T follicular helper cell (primary cell): ENCODE results near the gene SMIM28.

Source experiments
- DNase-seq: peaks from one replicate; pipeline ENCODE4 v3.0.0-alpha.2; 2020; ENCODE audit warnings: low read depth

Gene SMIM28

DNA sequence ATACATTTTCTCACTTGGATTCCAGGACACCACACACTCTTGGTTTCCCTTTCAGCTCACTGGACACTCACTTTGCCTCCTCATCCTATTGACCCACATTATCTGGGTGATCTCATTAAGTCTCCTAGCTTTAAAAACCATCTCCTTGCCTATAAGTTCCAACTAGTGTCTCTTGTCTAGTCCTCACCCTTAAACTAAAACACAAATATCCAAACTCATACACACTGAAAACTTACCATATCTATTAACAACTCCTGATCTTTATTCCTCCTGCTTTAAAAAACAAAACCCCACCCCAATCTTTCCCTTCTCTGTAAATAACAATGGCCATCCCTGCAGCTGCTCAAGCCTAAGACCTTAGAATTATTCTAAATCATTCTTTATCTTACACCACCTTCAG lies 3.5 kb upstream of the SMIM28 start:
- no peak for DNase-seq

DNA sequence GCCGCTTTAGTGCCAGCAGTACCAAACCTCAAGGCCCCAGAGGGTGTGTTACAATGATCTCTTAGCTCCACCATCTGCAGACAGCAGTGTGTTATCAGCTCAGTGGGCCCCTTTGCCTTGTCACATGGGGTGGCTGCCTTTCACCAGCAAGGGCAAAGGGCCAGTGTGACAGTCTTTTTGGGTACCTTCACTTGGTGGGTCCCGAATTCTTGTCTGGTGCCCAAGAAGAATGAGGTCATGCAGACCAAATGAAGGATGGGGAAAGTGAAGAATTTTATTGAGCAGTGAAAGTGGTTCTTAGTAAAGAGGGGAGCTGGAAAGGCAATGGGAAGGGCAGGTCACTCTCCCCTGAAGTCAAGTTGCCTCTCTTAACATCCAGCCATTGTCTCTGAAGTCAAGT lies 2.9 kb upstream of the SMIM28 start:
- no peak for DNase-seq

DNA sequence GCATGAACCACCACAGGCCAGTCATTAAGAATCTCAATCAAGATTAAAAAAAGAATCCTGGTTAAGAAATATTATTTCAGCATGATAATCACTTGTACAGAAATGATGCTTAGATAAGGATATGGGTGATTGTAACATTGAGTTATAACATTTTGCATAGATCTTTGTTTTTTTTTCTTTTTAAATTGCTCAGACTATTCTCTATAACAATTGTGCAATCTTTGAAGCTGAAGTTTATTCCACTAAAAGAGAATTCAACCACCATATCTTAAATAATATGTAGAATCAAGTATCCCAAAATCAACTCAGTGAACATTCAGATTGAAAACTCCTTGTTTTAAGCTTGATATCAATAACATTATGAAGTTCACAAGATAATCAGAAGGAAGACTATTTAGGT lies 663 bp upstream of the SMIM28 start:
- no peak for DNase-seq

DNA sequence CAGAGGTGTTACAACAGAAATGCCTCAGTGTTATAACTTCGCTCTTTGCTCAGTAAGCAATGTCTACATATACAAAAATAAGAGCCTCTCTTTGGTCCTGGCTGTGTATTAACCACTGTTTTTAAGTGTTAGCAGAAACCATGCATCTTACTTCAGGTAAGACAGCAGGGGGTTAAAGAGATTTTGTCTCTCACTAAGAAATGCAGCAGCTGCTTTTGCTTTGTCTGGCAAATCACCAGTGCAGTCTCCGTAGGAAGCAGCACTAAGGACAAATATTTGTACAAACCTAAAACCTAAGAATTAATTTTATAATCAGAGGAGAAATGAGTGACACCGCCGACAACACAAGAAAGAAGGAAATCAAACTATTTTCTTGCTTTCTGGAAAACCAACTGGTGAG lies 758 bp downstream of the SMIM28 start:
- DNase-seq: no peak

DNA sequence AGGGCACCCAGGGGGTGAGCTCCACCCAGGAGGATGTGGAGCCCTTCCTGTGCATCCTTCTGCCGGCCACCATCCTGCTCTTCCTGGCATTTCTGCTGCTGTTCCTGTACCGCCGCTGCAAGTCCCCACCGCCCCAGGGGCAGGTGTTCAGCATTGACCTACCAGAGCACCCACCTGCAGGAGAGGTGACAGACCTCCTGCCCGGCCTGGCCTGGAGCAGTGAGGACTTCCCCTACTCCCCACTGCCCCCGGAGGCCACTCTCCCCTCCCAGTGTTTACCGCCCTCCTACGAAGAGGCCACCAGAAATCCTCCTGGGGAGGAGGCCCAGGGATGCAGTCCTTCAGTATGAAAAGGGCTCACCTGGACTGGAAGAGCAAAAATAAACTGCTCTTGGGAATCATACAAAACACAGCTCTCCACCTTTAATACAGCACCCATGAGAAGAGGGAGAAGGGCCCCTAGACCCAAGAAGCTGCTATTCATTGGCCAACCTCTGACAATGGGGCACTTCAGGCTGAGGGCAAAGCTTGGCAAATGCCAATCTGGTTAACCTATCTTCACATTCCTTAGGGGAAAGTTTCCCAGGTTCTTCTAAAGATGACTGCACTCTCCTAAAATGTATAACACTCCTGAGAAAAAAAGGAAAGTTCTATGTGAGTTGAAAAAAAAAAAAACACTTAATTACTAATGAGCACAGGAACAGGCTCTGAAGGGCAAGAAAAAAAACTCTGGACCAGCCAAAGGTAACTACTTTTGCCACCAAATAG lies 5.0 kb downstream of the SMIM28 start:
- no peak for DNase-seq

DNA sequence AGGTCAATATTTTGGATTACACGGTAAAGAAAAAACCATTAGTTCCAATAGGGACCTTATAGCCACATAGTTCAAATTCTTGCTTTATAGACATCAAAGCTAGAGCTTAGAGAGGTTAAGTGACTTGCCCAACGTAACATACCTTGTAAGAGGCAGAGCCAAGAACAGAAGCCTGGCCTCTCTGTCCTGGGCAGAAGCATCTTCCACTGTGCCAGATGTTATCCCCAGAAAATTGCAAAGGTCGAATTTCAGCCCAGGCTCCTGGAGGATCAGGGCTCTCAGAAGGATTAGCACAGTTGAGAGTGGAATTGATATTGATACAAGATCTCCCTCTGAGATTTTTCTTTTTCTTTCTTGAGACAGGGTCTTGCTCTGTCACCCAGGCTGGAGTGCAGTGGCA lies 6.1 kb downstream of the SMIM28 start:
- no peak for DNase-seq

DNA sequence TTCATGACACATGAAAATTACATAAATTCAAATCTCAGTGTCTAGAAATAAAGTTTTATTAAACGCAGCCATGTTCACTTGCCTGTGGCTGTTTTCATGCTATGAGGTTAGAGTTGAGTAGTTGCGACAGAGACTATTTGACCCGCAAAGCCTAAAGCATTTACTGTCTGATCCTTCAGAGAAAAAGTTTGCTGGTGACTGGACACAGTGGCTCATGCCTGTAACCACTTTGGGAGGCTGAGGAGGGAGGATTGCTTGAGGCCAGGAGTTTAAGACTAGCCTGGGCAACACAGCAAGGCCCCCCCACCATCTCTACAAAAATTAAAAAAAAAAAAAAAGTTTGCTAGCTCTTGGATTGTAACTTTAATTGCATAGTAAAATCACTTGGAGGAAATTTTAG lies 9.2 kb downstream of the SMIM28 start:
- no peak for DNase-seq

DNA sequence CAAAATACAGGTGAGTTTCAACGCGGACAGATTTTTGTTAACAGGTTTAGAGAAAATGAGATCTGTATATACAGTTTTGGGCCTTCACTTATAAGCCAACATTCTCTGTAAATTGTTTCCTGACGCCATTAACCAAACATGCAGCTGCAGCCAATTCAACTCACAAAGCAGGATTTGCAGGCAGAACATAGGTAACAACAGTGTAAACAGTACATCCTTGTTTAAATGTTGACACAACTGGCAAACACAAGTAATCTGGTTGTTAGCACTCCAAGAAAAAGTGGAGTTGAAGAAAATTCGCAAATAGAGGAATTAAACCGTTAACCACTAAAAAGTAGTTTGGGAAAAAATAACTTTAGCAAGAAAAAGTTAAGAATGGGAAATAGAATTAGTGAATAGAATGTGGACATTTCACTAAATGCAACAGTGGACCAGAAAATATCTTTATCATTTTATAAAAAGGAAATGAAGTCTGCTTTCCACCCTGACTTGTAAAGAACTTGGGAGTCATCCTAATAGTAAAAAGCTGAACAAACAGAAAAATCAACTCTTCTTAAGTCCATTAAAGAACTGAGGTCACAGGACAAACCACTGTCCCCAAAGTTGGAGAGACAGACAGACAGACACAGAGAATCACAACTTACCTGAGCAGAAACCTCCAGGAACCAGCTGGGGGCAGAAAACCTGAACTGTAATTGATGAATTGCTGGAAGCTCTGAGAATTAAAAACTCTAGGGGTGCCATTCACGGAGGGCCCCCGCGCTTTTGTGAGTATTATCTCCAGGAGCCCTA lies 10.1 kb downstream of the SMIM28 start:
- DNase-seq: no peak

DNA sequence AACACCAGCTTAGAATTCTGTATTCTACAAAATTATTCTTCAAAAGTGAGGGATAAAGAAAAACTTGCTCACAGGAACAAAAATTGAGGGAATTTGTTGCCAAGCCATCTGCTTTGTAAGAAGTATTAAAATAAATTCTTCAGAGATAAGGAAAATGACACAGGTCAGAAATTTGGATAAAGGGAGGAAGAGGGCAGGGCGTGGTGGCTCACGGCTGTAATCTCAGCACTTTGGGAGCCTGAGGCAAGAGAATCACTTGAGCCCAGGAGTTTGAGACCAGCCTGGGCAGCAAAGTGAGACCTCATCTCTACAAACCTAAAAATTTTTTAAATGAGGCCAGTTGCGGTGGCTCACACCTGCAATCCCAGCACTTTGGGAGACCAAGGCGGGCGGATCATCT lies 11.8 kb downstream of the SMIM28 start:
- no peak for DNase-seq

DNA sequence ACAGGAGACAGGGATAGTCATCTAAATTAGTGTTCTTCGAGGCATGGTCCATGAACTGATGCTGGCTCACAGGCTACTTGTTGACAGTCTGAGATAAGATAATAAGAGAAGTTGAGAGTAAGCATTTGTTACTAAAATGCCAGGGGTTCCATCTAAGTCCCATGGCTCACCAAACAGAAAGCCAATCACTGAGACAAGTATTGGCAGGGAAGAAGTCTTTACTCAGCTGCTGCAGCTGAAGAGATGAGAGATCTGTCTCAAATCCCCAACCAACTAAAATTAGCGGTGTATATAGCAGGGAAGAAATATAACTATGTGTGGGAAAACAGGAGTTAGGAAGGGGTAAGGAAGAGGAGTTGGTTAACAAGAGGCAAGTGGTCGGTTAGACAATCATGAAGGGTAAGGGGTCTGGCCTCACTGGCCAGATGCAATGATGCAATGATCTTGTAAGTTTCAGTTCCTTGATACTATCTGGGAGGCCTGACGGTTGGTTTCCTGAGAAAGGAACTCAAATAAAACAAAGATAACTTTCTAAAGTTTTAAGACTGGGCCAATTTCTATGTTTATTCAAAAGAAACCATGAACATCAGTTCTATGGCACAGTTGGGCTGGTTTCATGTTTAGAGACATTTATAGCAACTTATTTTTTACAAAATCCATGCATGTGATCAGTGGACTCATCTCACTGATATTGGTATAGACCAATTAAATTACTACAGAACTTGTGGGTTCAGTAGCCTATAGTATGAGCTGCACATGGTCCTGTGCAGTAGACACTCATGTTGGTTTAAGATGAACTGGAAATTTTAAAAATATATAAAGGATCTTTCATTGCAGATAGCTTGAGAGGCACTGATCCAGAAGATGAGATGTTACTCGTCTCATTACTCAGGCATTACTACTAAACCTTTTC lies 16.4 kb downstream of the SMIM28 start:
- no peak for DNase-seq

DNA sequence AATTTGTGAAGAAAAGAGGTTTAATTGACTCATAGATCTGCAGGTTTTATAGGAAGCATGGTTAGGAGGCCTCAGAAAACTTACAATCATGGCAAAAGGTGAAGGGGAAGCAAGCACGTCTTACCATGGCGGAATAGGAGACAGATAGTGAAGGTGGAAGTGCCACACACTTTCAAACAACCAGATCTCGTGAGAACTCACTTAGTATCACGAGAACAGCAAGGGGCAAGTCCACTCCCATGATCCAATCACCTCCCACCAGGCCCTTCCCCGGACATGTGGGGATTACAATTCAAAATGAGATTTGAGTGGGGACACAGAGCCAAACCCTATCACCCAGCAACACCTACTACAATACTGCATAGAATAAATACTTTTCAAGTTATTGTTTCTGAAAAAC lies 19.0 kb downstream of the SMIM28 start:
- no peak for DNase-seq

DNA sequence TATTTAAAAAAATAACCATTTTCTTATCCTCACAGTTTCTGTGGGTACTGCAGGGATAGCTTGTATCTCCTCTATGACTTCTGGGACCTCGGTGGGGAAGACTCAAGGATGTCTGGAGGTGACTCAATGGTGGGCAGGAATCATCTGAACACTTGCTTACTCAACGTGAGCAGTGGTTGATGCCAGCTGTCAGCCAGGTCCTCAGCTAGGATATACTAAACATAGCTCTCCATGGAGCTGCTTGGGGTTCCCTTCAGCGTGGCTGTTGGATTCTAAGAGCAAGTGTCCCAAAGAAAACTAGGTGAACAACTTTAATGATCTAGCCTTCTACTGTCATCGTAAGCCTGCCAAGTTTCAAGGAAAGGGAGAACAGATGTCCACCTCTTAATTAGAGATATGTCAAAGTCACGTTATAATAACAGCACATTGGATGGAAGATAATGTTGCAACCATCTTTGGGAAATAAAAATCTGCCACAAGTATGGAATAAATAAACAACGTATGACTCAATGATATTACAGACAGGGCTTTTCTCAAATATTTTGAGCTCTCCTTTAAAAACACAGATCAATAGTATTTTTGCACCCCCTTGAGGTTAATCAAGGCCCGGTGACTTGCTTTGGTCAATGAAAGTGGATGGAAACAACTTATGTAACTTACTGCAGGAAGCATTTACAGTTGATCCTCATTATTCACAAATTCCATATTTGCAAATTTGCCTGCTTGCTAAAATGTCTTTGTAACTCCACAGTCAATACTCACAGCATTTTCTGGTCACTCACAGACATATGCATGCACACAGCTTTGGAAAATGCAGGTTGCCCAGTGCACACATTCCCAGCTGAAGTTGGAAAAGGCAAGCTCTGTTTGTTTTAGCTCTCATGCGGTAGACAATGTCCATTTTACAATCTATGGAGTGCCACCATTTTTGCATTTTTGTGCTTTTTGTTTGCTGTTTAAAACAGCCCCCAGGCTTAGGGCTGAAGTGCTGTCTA lies 19.7 kb downstream of the SMIM28 start:
- no peak for DNase-seq

DNA sequence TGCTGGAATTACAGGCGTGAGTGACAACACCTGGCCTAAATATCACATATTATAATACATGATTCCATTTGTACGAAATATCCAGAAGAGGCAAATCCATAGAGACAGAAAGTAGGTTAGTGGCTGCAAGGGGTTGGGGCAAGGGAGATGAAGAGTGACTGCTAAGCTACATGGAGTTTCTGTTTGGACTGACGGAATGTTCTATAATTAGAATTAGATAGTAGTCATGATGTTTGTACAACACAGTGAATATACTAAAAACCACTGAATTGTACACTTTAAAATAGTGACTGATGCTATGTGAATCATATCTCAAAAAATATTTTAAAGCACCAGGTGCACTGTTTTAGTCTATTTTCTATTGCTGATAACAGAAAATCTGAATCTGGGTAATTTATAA lies 22.6 kb downstream of the SMIM28 start:
- no peak for DNase-seq

DNA sequence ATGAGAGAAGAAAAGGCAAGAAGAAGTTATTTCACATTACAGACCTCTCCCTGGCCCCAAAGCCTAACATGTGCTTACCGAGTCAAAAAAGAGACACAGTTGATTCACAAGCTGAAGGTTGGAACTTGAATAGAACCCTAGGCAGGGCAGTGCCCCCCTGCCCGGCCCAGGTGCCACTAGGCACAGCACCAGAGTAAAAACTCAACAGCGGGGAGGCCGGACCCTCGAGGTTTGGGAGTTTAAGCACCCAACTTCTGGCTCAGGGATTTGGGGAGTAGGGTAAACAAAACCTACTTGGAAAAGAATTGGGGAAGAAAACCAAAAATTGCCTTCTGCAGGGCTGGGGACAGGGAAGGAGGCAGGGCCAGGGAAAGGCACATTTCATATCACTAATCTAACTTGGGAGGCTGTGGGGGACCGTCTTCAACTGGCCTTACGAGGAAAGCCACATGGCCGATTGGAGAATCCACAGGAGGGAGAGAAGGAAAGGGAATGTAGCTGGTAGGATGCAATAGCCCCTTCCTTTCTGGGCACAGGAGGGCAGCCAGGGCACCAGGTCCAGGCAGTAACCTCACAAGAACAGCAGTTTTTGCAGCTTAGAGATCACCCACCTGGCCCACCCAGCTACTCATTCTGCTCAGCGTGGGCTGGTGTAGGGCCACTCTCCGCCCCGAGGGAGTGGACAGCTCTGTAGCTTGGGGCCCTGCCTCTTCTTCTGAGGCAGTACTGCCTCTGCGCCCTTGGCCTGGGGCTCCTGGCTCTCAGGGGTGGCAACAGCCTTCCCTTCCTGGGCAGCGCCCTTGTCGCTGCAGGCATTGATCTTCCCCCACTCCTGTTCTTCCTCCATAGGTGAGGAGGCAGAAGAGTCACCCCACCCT lies 24.5 kb downstream of the SMIM28 start:
- DNase-seq: no peak

DNA sequence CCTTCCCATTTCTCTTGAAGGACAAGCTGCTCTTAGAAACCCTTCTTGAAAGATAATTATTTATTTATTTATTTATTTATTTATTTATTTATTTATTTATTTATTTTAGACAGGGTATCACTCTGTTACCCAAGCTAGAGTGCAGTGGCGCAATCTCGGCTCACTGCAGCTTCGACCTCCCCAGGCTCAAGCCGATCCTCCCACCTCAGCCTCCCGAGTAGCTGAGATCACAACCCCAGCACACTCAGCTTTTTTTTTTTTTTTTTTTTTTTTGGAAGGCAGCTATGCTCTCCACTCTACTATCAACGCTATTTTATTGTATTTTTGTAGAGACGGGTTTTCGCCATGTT lies 25.1 kb downstream of the SMIM28 start:
- no peak for DNase-seq

DNA sequence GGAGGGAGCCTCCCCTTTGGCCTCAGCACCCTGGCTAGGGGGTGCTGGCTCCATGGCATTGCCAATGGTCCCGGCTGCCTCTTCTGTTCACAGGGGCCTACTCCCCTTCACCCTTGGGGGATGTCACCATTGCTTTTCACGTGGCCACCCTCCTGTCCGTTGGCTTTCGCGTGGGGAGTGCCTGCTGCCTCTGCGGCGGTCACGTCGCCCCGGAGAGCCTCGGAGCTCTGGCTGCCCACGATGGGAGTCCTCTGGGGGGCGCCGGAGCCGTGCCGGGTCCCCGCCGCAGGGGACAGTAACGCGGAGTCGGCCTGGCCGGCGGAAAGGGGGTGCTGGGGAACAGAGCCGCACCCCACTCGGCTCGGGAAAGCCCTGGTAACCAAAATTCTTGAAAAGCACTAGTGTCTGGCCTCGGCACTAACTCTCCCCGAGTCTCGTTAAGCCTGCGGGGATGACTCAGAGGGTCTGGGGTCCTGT lies 25.7 kb downstream of the SMIM28 start:
- DNase-seq: no peak

DNA sequence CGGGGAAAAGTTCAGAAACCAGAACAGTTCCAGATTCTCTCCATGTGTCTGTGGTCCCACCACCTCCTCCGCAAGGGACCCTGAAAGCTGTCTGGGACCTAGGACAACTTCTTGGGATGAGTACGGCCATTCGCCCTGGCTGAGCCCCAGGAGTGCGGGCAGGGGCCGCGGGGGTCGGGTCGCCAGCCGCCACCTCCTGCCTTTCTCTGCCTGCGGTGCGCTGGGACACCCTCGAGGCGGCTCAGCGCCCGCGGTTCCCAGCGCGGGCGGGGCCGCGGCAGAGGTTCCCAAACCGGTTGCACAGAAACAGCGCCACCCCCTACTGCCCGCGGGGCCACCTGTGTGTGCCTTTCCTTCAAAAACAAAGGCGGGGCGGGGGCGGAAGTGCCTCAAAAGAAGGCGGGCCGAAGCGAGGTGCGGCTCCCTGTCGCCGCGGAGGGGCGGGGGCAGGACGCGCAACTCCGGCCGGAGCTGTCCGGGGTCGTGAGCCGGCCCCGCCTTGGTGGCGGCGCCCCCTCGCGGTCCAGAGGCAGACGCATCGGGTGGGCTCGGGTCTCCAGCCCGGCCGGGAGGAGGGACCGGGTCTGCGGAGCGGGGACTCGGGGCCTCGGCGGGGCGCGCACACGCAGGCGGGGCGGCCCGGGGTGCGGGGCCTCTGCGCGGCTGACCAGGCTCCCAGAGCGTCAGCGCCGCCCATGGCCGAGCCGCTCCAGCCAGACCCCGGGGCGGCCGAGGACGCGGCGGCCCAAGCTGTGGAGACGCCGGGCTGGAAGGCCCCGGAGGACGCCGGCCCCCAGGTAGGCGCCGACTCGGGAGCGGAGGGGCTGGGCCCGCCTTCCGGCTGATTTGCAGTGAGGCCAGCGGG lies 26.3 kb downstream of the SMIM28 start, which contains the start of gene HEBP2:
HEBP2 (plus strand) TSS at position 423 of the 865 bp plus-strand sequence; CDS start at position 696, 273 bp downstream.
- DNase-seq: peak; percentile 91

DNA sequence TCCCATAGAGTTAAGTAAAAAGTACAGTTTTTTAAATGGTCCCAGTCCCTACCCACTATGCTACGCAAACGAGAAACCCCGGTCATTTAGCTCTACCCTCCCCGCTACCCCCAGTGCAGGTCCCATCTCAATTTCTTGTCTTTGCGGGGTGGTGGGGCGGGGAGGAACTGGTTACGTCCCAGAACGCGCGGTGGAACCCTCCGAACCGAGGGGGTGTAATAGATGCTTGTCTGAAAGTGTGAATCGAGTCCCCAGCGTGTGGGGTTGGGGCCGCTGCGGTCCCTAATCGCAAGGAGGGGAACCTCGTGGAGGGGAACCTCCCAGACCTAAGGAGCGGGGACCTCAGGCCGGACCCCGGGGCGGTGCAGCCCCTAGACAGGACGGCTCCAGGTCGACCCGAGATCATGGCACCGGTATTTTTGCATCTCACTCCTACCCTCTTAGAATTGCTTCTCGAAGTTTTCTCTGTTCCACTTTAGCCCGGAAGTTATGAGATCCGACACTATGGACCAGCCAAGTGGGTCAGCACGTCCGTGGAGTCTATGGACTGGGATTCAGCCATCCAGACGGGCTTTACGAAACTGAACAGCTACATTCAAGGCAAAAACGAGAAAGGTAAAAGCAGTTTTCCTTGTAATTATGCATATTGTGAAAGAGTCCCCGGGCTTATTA lies 27.1 kb downstream of the SMIM28 start:
- DNase-seq: peak; percentile 9
